22Rv1 (cell line): ENCODE measurements around the gene KIAA0513.
"Not testable (repeated sequence)": the region's sequence is repeated elsewhere in the genome, so short reads cannot be mapped to it uniquely, and the experiment has no call there.

ENCODE experiments used
- H3K27ac ChIP-seq: fragments of 450-650 bp; 2 replicates; pipeline ENCODE4 v1.5.1; 2017
- CTCF ChIP-seq: fragments of 450-650 bp; IDR thresholded peaks from 2 replicates; pipeline ENCODE4 v1.5.1; 2017; ENCODE audit warnings: mild to moderate bottlenecking
- ZFX ChIP-seq: fragments of 450-650 bp; IDR thresholded peaks from 2 replicates; pipeline ENCODE4 v1.6.1; 2017; ENCODE audit warnings: antibody characterized with exemption, borderline replicate concordance

Gene KIAA0513

GRCh38 chr16:85051683-85052082, 24.1 kb downstream of the KIAA0513 start:
- no peak for TF ChIP-seq CTCF
- no peak for TF ChIP-seq ZFX
- H3K27ac ChIP-seq = no peak overlapping the region

GRCh38 chr16:85052536-85052935, 24.9 kb downstream of the KIAA0513 start:
- TF ChIP-seq ZFX = no peak
- TF ChIP-seq CTCF = no peak
- H3K27ac ChIP-seq = no peak overlapping the region

- not testable (repeated sequence) for H3K27ac ChIP-seq
Measured at GRCh38 chr16:85054321-85054720, 26.7 kb downstream of the KIAA0513 start.

- H3K27ac ChIP-seq = no peak overlapping the region
Measured at GRCh38 chr16:85054948-85055492, 27.4 kb downstream of the KIAA0513 start.

GRCh38 chr16:85055493-85056210, 28.1 kb downstream of the KIAA0513 start:
- no peak overlapping the region for H3K27ac ChIP-seq

More at GRCh38 chr16:85054948-85055492, 27.4 kb downstream of the KIAA0513 start:
- TF ChIP-seq ZFX = no peak
- TF ChIP-seq CTCF = no peak

GRCh38 chr16:85056211-85056748, 28.7 kb downstream of the KIAA0513 start:
- no peak for TF ChIP-seq CTCF
- no peak for TF ChIP-seq ZFX
- H3K27ac ChIP-seq = no peak overlapping the region

More at GRCh38 chr16:85055493-85056210, 28.1 kb downstream of the KIAA0513 start:
- TF ChIP-seq ZFX (no peak), CTCF (no peak)

GRCh38 chr16:85057212-85057889, 29.8 kb downstream of the KIAA0513 start:
- TF ChIP-seq ZFX (no peak), CTCF (peak; percentile 37; the same call in 1 of the 2 replicates)

More at GRCh38 chr16:85057212-85057889, 29.8 kb downstream of the KIAA0513 start:
- no peak overlapping the region for H3K27ac ChIP-seq
